Choroid plexus epithelial cell (primary cell): Measurements from ENCODE around the gene SREBF2.
A peak's percentile ranks its signal among the peaks of the same experiment; 100 is the strongest.

Source experiments
- DNase-seq: peaks from one replicate; pipeline ENCODE4 v3.0.0-alpha.2; 2010; ENCODE audit warnings: low read depth
- H3K4me3 ChIP-seq: 2 replicates; pipeline ENCODE4 v1.5.1; 2011; ENCODE audit warnings: low read depth, mild to moderate bottlenecking, control low read depth, low read length, moderate library complexity
- CTCF ChIP-seq: conservative IDR thresholded peaks from 2 replicates; pipeline ENCODE4 v1.5.1; 2011; ENCODE audit warnings: low read depth, mild to moderate bottlenecking, control low read depth, inconsistent platforms, low read length, moderate library complexity

SREBF2 gene

GRCh38 chr22:41821471-41822316, 11.2 kb upstream of the SREBF2 start:
- no peak for DNase-seq

GRCh38 chr22:41822317-41823057, 10.4 kb upstream of the SREBF2 start:
- no peak overlapping the region for H3K4me3 ChIP-seq
- peak; percentile 59 for TF ChIP-seq CTCF
- peak; percentile 78 for DNase-seq

More at GRCh38 chr22:41821471-41822316, 11.2 kb upstream of the SREBF2 start:
- TF ChIP-seq CTCF: no peak
- H3K4me3 ChIP-seq: no peak overlapping the region

GRCh38 chr22:41823797-41824196, 9.1 kb upstream of the SREBF2 start:
- no peak for DNase-seq
- TF ChIP-seq CTCF: no peak
- no peak overlapping the region for H3K4me3 ChIP-seq

- TF ChIP-seq CTCF: no peak
These were observed 7.5 kb upstream of the SREBF2 start for GRCh38 chr22:41825376-41825775.

DNA sequence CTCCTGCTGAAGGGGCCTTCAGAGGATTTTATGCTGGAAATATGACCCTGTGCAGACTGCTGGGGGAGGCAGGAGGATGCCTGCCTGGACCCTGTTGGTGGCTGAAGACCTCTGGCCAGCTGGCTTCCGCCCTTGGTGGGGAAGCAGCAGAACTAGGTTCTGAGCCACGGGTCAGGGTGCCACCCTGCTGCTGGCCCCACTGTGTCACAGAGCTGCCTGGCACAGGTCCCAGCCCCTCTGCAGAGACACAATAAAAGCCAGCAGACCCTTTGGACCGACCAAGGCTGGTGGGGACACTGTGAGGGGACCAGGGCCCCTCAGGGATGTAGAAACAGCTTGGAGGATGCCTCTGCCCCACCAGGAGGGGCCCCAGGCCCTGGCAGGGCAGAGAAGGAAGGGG, 6.9 kb upstream of the SREBF2 start:
- DNase-seq: no peak
- TF ChIP-seq CTCF: no peak
- no peak overlapping the region for H3K4me3 ChIP-seq

More at GRCh38 chr22:41825376-41825775, 7.5 kb upstream of the SREBF2 start:
- no peak overlapping the region for H3K4me3 ChIP-seq
- DNase-seq: no peak

- no peak for DNase-seq
- TF ChIP-seq CTCF: no peak
- no peak overlapping the region for H3K4me3 ChIP-seq
These were observed 6.2 kb upstream of the SREBF2 start for GRCh38 chr22:41826430-41827383.
